ENCODE results near the gene MEGF6.
"Not testable (repeated sequence)": the region's sequence is repeated elsewhere in the genome, so short reads cannot be mapped to it uniquely, and the experiment has no call there.

Gene MEGF6

DNA sequence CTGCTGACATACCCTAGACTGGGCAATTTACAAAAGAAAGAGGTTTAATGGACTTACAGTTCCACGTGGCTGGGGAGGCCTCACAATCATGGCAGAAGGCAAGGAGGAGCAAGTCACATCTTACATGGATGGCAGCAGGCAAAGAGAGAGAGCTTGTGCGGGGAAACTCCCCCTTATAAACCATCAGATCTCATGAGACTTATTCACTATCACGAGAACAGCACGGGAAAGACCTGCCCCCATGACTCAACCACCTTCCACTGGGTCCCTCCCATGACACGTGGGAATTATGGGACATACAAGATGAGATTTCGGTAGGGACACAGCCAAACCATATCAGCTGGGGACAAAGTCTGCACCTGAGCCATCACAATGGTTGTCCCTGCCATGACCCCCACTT lies 35.8 kb downstream of the MEGF6 start:
- DNase-seq (ENCODE audit: low read depth in 2 of 2) = not testable (repeated sequence)

DNA sequence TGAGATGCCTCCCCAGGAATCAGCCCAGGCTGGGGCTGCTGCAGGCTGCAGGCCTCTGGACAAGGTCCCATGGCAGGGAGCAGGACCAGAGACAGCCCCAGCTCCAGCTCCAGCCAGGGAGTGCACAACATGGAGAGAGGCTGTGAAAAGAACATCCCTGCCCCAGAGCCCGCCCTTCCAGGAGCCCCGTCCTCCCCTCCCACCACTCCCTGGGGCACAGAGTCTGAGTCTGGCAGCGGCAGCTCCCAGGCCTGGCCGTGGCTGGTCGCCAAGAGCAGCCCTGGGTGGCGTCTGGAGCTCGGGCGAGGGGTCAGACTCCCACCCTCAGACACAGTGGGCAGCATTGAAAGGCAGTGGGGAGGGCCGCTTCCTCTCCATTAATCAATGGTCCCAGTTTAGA lies 37.8 kb downstream of the MEGF6 start:
- DNase-seq (ENCODE audit: low read depth in 2 of 2) = no peak

DNA sequence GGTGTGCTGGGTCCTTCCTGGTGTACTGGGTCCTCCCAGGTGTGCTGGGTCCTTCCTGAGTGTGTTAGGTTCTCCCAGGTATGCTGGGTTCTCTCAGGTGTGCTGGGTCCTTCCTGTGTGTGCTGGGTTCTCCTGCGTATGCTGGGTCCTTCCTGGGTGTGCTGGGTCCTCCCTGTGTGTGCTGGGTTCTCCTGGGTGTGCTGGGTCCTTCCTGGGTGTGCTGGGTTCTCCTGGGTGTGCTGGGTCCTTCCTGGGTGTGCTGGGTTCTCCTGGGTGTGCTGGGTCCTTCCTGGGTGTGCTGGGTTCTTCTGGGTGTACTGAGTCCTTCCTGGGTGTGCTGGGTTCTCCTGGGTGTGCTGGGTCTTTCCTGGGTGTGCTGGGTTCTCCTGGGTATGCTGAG lies 38.7 kb downstream of the MEGF6 start:
- not testable (repeated sequence) for DNase-seq (ENCODE audit: low read depth in 2 of 2)

DNA sequence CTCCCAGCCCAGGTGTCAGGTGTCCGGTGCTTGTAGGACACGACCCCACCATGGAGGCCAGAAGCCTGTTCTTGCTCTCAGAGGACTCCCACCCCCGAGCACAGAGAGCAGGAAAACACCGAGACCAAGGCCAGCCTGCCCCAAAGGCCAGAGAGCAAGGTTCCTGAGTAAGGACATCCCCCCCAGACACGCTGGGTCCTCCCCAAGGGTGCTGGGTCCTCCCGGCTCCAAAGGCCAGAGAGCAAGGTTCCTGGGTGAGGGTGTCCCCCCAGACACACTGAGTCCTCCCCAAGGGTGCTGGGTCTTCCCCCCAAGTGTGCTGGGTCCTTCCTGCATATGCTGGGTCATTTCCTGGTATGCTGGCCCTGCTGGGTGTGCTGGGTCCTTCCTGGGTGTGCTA lies 40.0 kb downstream of the MEGF6 start:
- no peak for DNase-seq (ENCODE audit: low read depth in 2 of 2)

DNA sequence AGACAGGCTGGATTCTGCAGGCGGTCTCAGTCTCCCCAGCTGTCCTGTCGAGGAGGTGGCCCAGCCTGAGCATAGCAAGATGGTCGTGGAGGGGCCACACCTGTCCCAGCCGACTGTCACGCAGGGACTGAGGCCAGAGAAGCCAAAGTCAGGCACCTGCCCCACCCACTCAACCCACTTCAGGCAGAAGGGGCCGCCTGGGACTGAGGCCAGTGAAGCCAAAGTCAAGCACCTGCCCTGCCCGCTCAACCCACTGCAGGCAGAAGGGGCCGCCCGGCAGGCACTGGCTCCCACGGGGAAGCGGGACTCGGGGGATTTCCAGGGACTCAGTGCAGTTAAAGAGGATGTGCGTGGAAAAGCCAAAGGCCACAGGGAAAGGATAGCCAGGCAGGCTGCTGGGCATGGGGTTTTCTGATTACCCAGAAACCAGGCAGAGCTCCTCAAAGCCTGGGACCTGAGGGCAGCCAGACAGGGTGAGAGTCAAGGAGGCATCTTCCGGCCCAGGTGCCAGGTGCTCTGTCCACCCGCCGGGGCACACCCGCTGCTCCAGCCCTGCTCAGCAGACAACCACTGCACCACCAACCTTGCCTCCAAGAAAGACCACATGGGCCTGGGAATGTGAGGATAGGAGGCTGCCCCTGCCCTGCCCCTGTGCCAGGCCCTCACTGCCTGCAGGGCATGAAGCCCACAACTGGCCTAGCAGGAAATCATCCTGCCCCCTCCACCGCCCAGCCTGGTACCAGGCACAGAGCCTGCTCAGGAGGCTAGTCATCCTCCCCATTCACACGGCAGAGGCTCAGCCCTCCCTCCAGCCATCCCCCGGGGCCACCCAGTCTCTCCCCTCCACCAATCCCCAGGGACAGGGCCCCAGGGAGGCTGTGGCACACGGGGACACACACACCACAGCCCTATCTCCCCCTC lies 41.0 kb downstream of the MEGF6 start:
- no peak for DNase-seq (ENCODE audit: low read depth in 2 of 2)

DNA sequence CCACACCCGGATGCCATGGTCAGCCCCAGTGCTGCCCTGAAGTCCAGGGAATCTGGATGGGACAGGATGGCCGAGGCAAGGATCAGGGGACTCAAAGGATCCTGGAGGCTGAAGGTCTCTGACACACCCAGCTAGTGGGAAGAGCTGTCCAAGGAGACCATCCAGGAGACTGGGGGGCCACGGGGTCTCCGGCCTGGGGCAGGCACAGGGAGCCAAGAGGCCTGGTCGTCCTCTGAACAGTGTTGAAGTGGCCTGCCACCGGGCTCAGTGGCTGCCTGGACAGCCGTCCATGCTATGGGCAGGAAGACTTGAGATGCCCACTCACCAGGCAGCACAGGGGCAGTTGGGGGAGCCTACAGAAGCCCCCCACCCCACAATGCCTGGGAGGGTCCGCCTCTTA lies 41.9 kb downstream of the MEGF6 start:
- no peak for DNase-seq (ENCODE audit: low read depth in 2 of 2)

DNA sequence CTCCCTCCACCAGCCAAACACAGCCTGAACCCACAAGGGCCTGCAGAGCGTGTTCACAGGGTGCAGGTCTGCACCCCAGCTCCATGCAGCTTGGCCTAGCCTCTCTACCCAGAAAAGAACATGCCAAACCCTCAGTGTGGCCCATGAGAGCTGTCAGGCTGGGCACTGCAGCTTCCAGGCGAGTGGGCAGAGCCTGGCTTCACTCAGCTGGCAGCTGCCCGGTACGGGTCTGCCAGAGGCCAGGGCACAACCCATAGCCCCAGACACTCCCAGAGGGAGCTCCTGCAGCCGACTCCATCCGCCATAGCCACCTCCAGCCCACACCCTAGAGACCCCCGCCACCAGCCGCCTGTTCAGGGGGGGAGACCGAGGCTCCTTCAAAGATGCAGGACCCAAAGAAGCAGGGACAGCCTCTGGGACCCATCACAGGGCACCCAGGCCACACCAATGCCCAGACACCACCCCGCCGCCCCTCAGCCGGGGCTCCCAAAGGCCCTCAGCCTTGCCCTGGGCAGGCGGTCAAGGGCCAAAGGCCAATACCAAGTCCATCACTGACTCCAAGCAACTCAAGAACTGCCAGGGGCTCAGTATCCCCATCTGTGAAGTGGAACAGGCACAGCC lies 42.4 kb downstream of the MEGF6 start:
- DNase-seq (ENCODE audit: low read depth in 2 of 2) = no peak

DNA sequence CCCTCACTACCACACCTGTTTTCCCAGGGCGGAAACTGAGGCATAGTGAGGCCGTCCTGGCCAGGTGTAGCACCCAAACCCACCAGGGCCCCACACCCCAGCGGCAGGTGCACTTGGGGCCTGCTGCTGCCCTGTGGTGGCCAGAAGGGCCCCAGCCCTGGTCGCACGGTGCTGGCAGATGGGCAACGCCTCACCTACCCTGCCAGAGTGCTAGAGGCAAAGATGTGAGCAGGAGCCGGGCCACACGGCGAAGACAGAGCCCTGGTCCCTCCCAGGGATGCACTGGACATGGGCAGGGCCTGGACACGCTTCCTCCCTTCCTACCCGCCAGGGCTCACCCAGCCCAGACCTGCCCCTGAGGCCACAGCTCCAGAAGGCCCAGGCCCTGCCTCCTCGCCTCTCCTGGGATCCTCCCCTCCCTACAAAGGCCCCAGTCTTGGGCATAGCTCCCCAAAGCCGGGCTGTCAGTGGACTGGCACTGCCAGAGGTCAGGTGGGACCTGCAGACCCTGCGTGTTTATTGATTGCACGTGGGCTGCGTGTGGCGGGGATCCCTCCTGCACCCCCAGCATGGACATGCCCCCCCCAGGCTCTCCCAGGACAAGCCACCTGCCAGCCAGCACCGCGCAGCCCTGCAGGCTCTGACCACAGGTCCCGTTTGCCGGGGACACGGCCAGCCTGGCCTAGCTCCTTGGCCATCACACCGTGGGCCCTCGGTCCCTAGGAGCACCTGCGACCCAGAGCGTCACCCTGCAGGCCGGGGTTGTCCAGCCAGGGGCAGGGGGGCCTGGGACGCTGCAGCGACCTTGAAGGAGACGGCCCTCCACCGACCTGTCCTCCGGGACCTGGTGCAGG lies 44.1 kb downstream of the MEGF6 start:
- DNase-seq (ENCODE audit: low read depth in 2 of 2) = no peak

DNA sequence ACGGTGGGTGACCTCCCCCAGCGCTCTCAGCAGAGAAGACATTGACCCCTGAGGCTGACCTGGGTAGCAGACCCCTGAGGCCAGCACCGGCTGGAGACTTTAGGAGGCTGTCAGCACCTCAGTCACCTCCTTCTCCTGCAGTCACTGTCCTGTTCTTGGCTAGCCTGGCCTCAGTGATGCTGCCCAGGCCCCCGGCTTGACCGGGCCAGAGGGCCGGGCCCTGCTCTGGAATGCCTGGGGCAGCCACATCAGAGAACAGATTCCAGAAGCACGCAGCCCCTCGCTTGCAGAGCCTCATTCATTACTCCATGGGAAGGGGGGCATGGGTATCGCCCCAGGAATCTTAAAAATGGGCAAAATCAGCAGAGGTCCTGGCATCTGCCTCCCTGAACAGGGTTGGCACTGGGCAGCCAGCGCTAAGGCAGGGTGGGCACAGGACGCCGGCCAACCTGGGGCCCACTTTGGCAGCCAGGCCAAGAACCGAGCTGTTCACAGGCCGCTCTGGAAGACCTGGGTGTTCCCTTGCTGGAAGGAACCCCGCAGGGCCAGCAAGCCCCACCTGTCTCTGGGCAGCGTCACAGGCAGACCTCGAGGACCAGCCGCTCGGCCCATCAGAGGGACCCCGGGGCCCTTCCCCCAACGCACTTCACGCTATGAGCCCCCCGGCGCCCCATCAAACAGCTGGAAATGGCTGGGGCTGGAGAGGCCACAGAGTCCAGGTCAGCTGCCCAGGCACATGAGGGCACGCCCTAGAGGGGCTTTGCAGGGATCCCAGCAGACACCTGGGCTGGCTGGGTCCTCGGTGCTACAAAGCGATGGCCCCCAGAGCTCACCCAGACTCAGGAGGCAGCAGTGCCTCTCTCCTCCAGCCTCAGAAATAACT lies 45.1 kb downstream of the MEGF6 start:
- DNase-seq (ENCODE audit: low read depth in 2 of 2) = no peak

DNA sequence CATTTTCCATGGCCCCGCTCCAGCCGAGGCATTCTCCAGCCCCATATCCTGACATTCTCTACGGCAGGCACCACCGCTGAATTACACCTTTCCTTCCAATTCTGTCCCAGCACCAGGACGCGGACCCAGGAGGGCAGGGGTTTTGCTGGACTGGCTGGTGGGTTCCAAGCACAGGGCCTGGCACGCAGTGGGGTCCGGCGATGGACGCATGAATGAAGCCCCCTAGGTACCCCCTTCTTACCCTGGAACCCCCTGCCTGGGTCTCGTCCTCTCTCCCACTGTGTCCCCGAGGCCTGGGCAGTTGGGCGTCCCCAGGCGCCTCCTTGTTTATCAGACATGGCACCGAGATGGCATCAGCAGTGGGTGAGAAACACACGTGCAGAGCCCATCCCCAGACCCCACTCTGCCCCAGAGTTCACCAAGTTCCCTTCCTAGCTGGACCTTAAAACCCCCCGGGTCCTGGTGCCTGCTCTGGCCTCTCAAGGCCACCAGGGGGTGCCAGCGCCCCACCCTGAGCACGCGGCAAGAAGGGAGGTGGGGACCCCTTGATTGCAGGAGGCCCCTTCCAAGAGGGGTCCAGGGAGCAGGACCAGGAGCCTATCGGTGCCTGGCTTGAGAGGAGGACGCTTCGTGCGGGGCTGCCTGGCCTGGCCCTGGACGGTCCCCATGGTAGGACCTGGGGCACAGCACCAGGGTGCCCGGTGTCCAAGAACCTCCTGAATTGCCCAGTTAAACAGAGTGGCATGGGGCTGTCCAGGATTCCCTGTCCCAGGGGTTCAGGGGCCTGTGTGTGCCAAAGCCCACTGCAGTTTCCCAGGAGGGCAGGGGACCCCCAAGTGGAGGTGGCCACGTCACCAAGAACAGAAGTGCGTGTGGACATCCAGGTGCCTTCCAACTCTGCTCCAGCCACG lies 46.1 kb downstream of the MEGF6 start:
- DNase-seq (ENCODE audit: low read depth in 2 of 2) = peak in 1 of 2 donors; percentile 3

DNA sequence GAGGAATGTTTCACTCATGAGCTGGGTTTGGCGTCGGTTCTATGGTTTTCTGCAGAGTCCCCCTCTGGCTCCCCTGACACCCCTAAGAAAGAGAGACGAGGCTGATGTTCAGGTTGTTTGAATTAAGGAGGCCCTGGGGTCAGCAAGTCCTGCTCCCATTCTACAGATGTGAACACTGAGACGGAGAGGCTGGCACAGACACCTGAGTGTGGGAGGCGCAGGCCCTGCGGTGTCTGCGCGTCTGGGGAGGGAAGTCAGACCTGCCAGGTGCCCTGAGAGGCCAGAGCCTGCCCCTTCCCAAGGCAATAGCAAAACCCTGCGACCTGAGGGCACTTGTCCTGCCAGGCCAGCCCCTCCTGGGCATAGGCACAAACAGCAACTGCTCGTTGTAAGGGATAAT lies 47.7 kb downstream of the MEGF6 start:
- DNase-seq (ENCODE audit: low read depth in 2 of 2) = no peak

DNA sequence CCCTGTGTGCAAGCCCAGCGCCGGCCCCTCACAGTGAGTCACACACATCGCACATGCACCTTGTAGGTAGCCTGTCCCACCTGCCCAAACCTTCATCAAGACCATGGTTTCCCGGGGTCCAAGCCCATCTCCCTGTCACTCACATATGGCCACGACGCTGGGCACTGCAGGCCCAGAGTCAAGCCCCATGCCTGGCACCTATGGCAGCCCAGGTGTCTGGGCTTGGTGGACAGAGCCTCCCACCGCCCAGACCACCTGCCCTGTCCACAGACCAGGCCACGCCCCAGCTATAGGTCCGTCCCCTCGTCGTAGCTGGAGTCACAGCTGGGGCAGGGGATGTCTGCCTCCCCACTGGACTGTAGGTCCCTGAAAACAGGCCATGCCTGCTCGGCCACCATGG lies 48.2 kb downstream of the MEGF6 start:
- DNase-seq (ENCODE audit: low read depth in 2 of 2) = no peak

DNA sequence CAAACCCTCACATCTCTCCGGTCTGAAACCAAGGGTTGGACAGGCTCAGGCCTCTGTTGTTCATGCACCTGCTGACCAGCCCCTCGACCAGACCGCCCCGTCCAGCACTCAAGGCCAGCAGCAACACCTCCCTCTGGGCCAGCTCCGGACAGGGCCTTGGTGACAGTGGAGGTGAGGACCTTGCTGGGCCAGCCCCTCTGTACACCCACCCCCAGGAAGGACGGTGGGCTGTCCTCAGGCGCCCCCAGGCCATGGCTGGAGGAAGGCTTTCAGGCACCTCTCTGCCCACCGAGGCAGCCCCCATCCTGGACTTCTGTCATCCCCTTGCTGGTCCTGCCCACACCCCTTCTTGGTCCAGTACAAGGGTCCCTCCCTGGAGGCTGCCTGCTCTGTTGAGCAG lies 48.6 kb downstream of the MEGF6 start:
- DNase-seq (ENCODE audit: low read depth in 2 of 2) = no peak

DNA sequence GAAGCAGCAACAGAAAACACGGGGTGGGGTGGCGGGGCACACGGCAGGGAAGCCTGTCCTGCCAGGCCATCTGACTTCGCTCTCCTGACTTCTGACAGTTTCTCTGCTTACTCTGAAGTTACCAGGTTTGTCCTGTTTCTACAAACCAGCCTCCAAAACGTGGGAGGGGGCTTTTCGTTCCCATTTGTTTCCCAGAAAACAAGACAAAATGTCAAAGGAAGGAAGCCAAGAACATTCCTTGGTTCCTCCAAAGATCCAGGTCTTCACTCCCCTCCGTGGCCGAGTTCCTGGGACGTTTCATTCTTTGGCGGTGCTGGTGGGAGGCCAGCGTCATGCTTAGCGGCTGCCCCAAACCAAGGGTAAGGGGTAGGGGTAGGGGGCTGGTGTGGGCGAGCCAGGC lies 49.6 kb downstream of the MEGF6 start:
- DNase-seq (ENCODE audit: low read depth in 2 of 2) = no peak

DNA sequence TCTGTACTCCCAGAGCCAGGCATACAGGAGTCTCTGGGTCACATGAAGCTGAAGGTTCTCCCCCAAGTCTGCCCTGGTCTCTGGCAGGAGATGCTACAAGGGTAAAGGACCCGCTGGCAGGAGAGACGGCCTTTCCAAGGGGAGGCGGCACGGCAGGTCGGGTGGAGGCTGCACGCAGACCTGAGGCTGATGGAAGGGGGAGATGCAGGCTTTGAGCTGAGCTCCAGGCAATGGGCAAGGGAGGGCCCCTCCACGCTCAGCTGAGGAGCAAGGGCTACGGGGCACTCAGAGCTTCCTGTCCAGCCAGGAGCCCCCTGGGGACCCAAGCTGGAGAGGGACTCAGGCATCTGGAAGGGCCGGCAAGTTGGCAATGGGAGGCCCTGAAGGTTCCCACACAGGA lies 50.3 kb downstream of the MEGF6 start:
- DNase-seq (ENCODE audit: low read depth in 2 of 2) = no peak

DNA sequence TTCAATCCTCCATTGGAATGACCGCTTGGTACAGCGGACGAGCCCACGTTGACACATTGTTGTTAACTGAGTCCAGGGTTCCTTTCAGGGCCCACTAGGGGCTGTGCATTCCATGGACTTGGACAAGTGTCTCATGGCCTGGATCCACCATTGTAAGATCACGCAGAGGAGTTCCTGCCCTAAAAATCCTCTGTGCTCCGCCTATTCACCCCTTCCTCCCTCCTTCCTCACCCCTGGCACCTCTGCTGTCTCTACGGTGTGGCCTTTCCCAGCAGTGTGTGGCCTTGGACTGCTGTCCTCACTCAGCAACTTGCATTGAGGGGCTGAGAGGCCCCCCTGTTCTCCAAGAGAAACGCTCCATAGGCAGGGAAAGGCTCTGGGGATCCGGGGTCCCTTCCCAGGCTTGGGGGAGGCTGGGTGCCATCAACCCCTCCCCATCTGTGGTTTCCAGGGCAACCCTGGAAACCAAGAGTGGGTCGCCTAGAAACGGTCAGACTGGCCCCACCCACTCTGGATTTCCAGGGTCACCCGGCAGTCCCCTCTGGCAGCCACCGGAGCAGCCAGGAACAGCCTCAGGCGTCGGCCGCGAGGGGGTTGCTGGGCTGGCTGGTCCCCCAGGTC lies 50.9 kb downstream of the MEGF6 start:
- DNase-seq (ENCODE audit: low read depth in 2 of 2) = no peak

DNA sequence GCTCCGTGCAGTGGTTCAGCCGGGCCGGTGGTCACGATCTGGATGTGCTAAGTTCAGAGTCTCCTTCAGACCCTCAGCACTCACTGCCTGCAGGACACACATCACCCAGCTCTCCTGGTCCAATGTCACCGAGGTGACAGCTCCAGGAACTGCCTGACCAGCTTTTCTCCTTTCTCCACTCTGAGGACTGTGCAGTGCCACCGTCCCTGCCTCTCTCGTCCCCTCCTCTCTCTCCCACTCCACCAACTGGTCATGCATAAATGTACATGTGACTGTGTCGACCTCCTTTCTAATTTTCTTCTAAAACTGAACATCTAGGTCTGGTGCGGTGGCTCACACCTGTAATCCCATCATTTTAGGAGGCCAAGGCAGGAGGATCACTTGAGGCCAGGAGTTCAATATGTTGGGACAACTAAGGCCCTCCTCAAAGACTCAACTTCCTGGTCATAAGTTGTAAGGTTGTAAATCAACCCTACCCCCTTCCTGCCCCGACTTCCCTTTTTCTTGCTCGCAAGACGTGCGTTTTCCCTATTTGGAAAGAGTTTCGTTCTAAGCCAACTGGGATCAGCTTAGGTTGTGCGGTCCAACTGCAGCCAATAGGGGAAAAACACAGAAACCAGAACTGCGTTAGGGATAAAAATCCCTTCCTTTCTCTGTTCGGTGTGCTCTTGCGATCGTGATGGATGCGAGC lies 53.1 kb downstream of the MEGF6 start:
- DNase-seq (ENCODE audit: low read depth in 2 of 2) = no peak

DNA sequence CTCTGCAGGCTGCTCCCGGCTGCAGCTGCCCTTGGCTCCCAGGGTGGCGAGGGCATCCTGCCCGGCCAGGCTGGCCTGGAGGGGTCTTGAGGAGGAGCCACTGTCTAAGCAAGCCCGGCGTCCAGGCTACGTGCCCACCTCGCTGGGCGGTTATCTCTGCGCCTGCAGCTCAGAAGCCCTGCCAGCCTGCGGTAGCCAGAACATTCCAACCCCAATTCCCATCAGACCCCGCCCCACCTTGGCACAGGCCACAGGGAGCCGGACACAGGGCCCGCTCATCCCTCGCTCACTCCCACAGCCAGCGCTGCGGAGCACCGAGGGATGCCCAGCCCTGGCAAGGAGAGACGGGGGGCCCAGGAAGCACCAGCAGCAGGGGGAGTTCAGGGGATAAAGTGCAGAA lies 53.9 kb downstream of the MEGF6 start:
- DNase-seq (ENCODE audit: low read depth in 2 of 2) = no peak

DNA sequence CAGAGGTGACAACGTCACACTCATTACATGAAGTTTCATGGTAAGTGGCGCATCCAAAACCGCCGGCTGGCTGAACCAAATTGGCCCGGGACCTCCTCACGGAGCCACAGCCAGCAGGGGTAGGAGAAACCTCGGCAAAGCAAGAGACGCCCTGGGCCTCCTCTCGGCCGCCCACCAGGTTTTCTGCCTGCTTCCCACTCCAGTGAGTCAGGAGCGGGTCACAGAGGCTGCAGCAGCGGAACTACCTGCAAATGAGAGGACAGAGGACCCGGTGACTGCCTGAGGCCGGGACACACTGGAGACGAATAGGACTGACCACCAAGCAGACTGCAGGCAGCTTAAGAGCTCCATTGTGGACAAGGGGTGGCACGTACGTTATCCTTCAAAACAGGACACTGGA lies 55.0 kb downstream of the MEGF6 start:
- DNase-seq (ENCODE audit: low read depth in 2 of 2) = no peak
